Epithelial cell of esophagus (primary cell): ENCODE data around the gene RAD51B.

ENCODE experiments used
- DNase-seq: peaks from one replicate; pipeline ENCODE4 v3.0.0; 2010; ENCODE audit warnings: low read depth
- H3K4me3 ChIP-seq: 2 replicates; pipeline ENCODE4 v1.5.1; 2011; ENCODE audit warnings: mild to moderate bottlenecking, low read length, control low read depth
- CTCF ChIP-seq: IDR thresholded peaks from 2 replicates; pipeline ENCODE4 v1.5.1; 2011; ENCODE audit warnings: low read depth, mild to moderate bottlenecking, low read length, control low read depth, inconsistent platforms; ENCODE audit not compliant: insufficient read depth; ENCODE audit errors: missing control alignments

The RAD51B gene

GRCh38 chr14:68320495-68320894, 500.9 kb downstream of the RAD51B start:
- no peak for DNase-seq
- H3K4me3 ChIP-seq: no peak overlapping the region
- no peak for TF ChIP-seq CTCF

- no peak for DNase-seq
- no peak overlapping the region for H3K4me3 ChIP-seq
- TF ChIP-seq CTCF: no peak
These were observed 503.5 kb downstream of the RAD51B start for GRCh38 chr14:68322940-68323620.

DNA sequence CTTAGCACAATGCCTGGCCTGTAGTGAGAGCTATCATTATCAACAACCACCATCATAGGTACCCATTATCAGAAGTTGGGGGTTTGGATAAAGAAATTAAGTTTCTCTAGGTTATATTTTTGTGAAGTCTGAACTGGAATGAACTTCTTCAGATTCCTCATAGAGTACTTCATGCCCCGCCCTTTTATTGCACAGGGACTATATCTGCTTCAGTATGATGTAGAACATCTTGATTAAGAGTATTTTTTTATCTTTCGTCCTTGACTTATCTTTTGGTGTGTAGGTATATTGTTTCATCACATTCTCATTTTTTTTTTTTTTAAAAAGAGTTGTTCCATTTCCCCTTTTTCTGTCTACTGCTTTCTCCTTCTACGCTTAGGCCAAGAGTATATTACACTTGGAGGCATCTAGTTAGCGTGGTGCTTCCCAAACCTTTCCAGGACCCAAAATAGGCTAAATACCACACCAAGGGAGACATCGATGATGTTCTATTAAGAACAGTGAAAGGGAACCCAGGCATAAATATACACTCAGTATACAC, 505.8 kb downstream of the RAD51B start:
- no peak for TF ChIP-seq CTCF
- no peak for DNase-seq
- no peak overlapping the region for H3K4me3 ChIP-seq

DNA sequence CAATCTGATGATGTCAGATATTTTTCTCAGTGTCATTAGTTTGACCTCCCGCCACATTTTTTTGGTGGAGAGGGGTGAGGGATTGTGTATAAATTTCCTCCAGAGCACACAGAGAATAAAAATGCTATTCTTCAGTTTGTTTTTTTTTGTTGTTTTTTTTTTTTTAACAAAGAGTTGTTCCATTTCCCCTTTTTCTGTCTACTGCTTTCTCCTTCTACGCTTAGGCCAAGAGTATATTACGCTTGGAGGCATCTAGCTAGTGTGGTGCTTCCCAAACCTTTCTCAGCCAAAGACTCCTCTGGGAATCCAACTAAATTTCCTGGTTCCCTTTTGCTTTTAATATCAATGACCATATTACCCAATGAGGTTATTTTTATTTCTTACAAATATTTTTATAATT, 507.7 kb downstream of the RAD51B start:
- no peak overlapping the region for H3K4me3 ChIP-seq
- no peak for DNase-seq
- no peak for TF ChIP-seq CTCF

- DNase-seq: no peak
- H3K4me3 ChIP-seq: no peak overlapping the region
- TF ChIP-seq CTCF: no peak
These were observed 508.9 kb downstream of the RAD51B start for GRCh38 chr14:68328509-68328908.

GRCh38 chr14:68331426-68331825, 511.8 kb downstream of the RAD51B start:
- TF ChIP-seq CTCF: no peak
- DNase-seq: no peak
- H3K4me3 ChIP-seq: no peak overlapping the region

- no peak for TF ChIP-seq CTCF
- H3K4me3 ChIP-seq: no peak overlapping the region
- DNase-seq: no peak
These were observed 512.4 kb downstream of the RAD51B start for GRCh38 chr14:68331991-68332390.
